Hepatocyte (in vitro differentiated cells): ENCODE data around the gene GOLGA6L7. TPM values are rescaled to one million over a fixed set of nuclear protein-coding genes. Genes with fewer than 3 reads are reported as not detected.
"Not testable (repeated sequence)": the region's sequence is repeated elsewhere in the genome, so short reads cannot be mapped to it uniquely, and the experiment has no call there.

Experiments used
- DNase-seq: peaks from one replicate; pipeline ENCODE4 v3.0.0-alpha.2; 2016; ENCODE audit warnings: low spot score
- H2AFZ ChIP-seq: fragments of 200-600 bp; sonication (generic); 2 replicates; pipeline ENCODE4 v1.6.0; 2016; ENCODE audit warnings: antibody characterized with exemption, mild to moderate bottlenecking
- H3K27ac ChIP-seq: fragments of 200-600 bp; sonication (generic); 2 replicates; pipeline ENCODE4 v1.5.1; 2016; ENCODE audit warnings: mild to moderate bottlenecking
- H3K27me3 ChIP-seq: fragments of 200-600 bp; sonication (generic); 2 replicates; pipeline ENCODE4 v1.6.1; 2016
- H3K36me3 ChIP-seq: fragments of 200-600 bp; sonication (generic); replicated peaks from 2 replicates; pipeline ENCODE4 v1.5.1; 2016; ENCODE audit warnings: low read depth; ENCODE audit not compliant: insufficient read depth
- H3K4me1 ChIP-seq: fragments of 200-600 bp; sonication (generic); 2 replicates; pipeline ENCODE4 v1.5.1; 2016; ENCODE audit warnings: mild to moderate bottlenecking, moderate library complexity; ENCODE audit not compliant: insufficient read depth
- H3K4me2 ChIP-seq: fragments of 200-600 bp; sonication (generic); 2 replicates; pipeline ENCODE4 v1.6.0; 2016
- H3K4me3 ChIP-seq: fragments of 200-600 bp; sonication (generic); 2 replicates; pipeline ENCODE4 v1.5.1; 2016; ENCODE audit warnings: mild to moderate bottlenecking
- H3K79me2 ChIP-seq: fragments of 200-600 bp; sonication (generic); 2 replicates; pipeline ENCODE4 v1.6.0; 2017; ENCODE audit warnings: mild to moderate bottlenecking
- H3K9me2 ChIP-seq: fragments of 200-600 bp; sonication (generic); replicated peaks from 2 replicates; pipeline ENCODE4 v1.6.0; 2017; ENCODE audit warnings: mild to moderate bottlenecking; ENCODE audit not compliant: insufficient read depth
- H3K9me3 ChIP-seq: fragments of 200-600 bp; sonication (generic); 2 replicates; pipeline ENCODE4 v1.5.1; 2016; ENCODE audit warnings: low read depth, mild to moderate bottlenecking
- H4K20me1 ChIP-seq: fragments of 200-600 bp; sonication (generic); 2 replicates; pipeline ENCODE4 v1.6.0; 2016; ENCODE audit warnings: mild to moderate bottlenecking; ENCODE audit not compliant: insufficient read depth, poor library complexity, severe bottlenecking
- EZH2 ChIP-seq: fragments of 200-600 bp; sonication (generic); IDR thresholded peaks from 2 replicates; pipeline ENCODE4 v1.6.1; 2016; ENCODE audit warnings: antibody characterized with exemption, mild to moderate bottlenecking, borderline replicate concordance
- EZH2phosphoT487 ChIP-seq: fragments of 200-600 bp; sonication (generic); IDR thresholded peaks from one replicate; pipeline ENCODE4 v1.6.1; 2018; ENCODE audit warnings: antibody characterized with exemption, mild to moderate bottlenecking, low read depth, moderate library complexity; ENCODE audit not compliant: unreplicated experiment, severe bottlenecking
- WGBS: methylation state at CpG from one replicate; pipeline ENCODE4 v1.1.6; 2016; ENCODE audit warnings: low lambda C conversion rate; ENCODE audit errors: missing lambda C conversion rate; 5-methylcytosine and 5-hydroxymethylcytosine counted together
- polyA plus RNA-seq: library from polyadenylated mRNA; unstranded; fragments of >200 nt; fragmentation: Nextera tagmentation; extraction: Ambion mirVana; gene quantifications from 2 replicates; pipeline ENCODE4 v1.2.1, GENCODE V29; 2016
- total RNA-seq: library from RNA; depleted of rRNA; stranded (reverse); fragments of >200 nt; gene quantifications from 2 replicates; pipeline ENCODE4 v1.2.3, GENCODE V29; 2014
- TF ChIP-seq, protein P1 (sequence below): fragments of 200-600 bp; sonication (generic); IDR thresholded peaks from 2 replicates; pipeline ENCODE4 v1.5.1; 2016; ENCODE audit warnings: antibody characterized with exemption, mild to moderate bottlenecking; ENCODE audit not compliant: poor library complexity

GOLGA6L7 gene, protein sequence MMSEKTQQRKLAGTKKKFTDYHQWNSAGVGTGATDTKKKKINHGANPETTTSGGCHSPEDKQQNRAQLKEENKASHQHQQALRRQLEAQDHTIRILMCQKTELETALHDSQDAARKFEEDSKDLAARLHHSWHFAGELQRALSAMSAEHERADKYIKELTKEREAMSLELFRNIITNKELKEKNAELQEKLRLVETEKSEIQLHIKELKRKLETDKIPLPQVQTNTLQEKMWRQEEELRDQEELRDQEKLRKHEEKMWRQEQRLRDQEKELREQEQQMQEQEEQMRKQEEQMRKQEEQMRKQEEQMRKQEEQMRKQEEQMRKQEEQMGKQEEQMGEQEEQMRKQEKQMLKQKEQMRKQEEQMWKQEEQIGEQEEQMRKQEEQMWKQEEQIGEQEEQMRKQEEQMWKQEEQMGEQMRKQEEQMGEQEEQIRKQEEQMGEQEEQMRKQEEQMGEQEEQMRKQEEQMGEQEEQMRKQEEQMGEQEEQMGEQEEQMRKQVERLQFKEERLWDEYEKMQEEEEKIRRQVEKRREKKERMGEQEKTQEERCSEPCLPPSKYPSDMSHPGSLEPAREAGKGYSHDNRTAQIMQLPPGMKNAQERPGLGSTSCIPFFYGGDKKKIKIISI
- not detected in 2 replicates for total RNA-seq
- polyA plus RNA-seq, result not detected in 2 replicates

DNA sequence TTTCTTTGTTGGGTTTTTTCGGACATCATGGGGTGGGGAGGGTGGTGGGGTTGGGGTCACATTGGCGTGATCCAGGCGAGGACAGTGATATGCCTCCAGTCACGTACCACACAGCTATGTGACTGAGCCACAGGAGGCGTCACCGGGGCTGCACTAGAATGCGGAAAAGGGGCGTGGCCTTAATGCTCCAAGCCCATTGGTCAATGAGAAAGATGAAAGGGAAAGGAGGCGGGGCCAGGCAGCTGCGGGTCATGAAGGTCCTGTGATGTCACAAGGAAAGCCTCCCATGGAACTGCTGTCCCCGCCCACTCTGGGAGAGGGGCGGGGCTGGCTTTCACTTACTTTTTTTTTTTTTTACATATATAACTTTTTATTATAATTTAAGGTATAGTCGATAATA lies at the start of gene GOLGA6L7:
TSS of gene GOLGA6L7 (minus strand) at position 124 of the 400 bp plus-strand sequence. CDS start at position 29, 95 bp downstream.
- H3K4me2 ChIP-seq, H3K9me2 ChIP-seq, DNase-seq, H3K79me2 ChIP-seq, H3K36me3 ChIP-seq, H3K4me3 ChIP-seq, H2AFZ ChIP-seq, H4K20me1 ChIP-seq, H3K27me3 ChIP-seq, H3K9me3 ChIP-seq, H3K27ac ChIP-seq, H3K4me1 ChIP-seq: not testable (repeated sequence)
- WGBS, result 100% methylated on average over 10 of the region's 13 CpGs

DNA sequence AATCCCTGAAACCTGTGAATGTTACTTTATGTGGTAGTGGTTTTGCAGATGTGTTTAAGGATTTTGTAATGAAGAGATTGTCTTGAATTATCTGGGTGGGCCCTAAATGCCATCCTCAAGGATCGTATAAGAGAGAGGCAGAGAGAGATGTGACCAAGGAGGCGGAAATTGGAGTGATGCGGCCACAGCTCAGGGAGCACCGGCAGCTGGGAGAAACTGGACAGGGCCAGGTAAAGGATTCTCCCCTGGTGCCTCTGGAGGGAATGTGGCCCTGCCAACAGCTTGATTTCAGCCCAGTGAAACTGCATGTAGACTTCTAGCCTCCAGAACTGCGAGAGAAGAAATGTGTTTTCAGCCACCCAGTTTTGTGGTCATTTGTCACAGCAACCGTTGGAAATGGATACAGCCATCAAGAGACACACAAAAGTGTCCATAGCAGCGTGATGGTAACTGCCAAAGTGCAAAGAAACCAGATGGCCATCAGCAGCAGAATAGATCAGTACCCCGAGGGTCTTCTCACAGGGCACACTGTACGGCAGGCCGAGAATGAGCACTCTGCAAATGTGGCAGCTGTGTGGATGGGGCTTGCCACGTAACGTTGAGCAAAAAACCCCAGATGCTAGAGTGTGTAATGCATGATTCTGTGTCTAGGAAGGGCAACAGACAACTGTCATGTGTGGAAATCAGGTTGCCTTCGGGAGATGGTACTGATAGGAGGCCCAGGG lies 49.6 kb upstream of the GOLGA6L7 start:
- Histone ChIP-seq H3K79me2 (no peaks in the 10 kb centered on the region), H3K9me2 (no peaks in the 10 kb centered on the region), H3K4me2 (no peak overlapping the region), H3K27ac (no peak overlapping the region), H3K9me3 (no peaks in the 10 kb centered on the region), H3K4me3 (no peak overlapping the region), H3K36me3 (no peaks in the 10 kb centered on the region), H2AFZ (no peak overlapping the region), H3K4me1 (no peaks in the 10 kb centered on the region), H4K20me1 (no peaks in the 10 kb centered on the region), H3K27me3 (no peaks in the 10 kb centered on the region)
- TF ChIP-seq, protein P1, sequence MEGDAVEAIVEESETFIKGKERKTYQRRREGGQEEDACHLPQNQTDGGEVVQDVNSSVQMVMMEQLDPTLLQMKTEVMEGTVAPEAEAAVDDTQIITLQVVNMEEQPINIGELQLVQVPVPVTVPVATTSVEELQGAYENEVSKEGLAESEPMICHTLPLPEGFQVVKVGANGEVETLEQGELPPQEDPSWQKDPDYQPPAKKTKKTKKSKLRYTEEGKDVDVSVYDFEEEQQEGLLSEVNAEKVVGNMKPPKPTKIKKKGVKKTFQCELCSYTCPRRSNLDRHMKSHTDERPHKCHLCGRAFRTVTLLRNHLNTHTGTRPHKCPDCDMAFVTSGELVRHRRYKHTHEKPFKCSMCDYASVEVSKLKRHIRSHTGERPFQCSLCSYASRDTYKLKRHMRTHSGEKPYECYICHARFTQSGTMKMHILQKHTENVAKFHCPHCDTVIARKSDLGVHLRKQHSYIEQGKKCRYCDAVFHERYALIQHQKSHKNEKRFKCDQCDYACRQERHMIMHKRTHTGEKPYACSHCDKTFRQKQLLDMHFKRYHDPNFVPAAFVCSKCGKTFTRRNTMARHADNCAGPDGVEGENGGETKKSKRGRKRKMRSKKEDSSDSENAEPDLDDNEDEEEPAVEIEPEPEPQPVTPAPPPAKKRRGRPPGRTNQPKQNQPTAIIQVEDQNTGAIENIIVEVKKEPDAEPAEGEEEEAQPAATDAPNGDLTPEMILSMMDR, result no peak
- TF ChIP-seq EZH2 (no peak), EZH2phosphoT487 (no peak)
- DNase-seq, result no peak
- WGBS, result 95% methylated on average over 13 of the region's 13 CpGs

DNA sequence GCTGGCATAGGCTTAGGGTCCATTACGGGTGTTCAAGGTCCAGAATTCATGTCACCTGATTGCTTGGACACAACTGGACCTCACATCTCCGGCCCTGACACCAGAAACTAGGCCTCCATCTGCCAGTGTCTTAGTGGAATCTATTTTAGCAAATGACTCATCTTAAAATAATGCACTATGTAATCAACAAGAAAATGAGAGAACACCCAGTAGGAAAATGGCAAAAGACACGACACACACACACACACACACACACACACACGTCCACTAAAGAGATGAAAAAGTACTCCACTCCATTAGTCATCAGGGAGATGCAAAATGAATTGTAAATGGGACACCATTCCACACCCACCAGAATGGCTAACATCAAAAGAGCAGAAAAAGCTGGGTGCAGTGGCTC lies 48.5 kb upstream of the GOLGA6L7 start:
- no peak overlapping the region for H3K4me3 ChIP-seq
- no peak overlapping the region for H2AFZ ChIP-seq
- DNase-seq, result no peak
- no peaks in the 10 kb centered on the region for H3K9me3 ChIP-seq
- no peaks in the 10 kb centered on the region for H4K20me1 ChIP-seq
- no peak for TF ChIP-seq EZH2
- no peak for TF ChIP-seq EZH2phosphoT487
- TF ChIP-seq, protein P1, result no peak
- no peak overlapping the region for H3K27ac ChIP-seq
- no peaks in the 10 kb centered on the region for H3K27me3 ChIP-seq
- H3K4me1 ChIP-seq, result no peaks in the 10 kb centered on the region
- WGBS, result 68% methylated on average over 4 of the region's 4 CpGs
- no peak overlapping the region for H3K4me2 ChIP-seq
- H3K79me2 ChIP-seq, result no peaks in the 10 kb centered on the region
- no peaks in the 10 kb centered on the region for H3K36me3 ChIP-seq
- H3K9me2 ChIP-seq, result no peaks in the 10 kb centered on the region

DNA sequence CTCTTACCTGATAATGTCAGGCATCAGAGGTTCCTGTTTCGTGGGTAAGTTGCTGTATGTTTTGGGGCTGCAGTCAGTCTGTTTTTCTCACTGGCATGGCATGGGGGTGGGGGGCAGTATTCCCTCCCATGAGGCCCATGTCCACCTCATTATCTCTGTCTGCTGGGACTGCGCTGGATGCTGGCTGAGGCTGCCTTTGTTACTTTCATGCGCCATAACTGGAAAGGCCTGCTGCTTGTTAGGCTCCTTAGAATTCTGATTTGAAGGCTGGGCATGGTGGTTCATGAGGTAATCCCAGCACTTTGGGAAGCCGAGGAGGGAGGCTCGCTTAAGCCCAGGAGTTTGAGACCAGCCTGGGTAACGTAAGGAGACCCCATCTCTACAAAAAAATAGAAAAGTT lies 47.1 kb upstream of the GOLGA6L7 start:
- Histone ChIP-seq H2AFZ (no peak overlapping the region), H3K4me3 (no peak overlapping the region), H3K79me2 (no peaks in the 10 kb centered on the region), H3K9me3 (no peaks in the 10 kb centered on the region), H3K36me3 (no peaks in the 10 kb centered on the region), H3K27ac (no peak overlapping the region), H3K4me2 (no peak overlapping the region), H3K4me1 (no peaks in the 10 kb centered on the region), H4K20me1 (no peaks in the 10 kb centered on the region), H3K9me2 (no peaks in the 10 kb centered on the region), H3K27me3 (no peaks in the 10 kb centered on the region)
- WGBS, result 84% methylated on average over 6 of the region's 6 CpGs
- no peak for TF ChIP-seq EZH2
- TF ChIP-seq EZH2phosphoT487, result no peak
- TF ChIP-seq, protein P1, result no peak
- DNase-seq, result no peak
